ENCODE measurements around the gene KATNB1.

KATNB1 gene

GRCh38 chr16:57769541-57770145 lies 34.1 kb downstream of the KATNB1 start:
- no peak overlapping the region for H3K27ac ChIP-seq
- TF ChIP-seq ZFX (IDR thresholded peaks at IDR 0.05): no peak
- TF ChIP-seq, protein P1, sequence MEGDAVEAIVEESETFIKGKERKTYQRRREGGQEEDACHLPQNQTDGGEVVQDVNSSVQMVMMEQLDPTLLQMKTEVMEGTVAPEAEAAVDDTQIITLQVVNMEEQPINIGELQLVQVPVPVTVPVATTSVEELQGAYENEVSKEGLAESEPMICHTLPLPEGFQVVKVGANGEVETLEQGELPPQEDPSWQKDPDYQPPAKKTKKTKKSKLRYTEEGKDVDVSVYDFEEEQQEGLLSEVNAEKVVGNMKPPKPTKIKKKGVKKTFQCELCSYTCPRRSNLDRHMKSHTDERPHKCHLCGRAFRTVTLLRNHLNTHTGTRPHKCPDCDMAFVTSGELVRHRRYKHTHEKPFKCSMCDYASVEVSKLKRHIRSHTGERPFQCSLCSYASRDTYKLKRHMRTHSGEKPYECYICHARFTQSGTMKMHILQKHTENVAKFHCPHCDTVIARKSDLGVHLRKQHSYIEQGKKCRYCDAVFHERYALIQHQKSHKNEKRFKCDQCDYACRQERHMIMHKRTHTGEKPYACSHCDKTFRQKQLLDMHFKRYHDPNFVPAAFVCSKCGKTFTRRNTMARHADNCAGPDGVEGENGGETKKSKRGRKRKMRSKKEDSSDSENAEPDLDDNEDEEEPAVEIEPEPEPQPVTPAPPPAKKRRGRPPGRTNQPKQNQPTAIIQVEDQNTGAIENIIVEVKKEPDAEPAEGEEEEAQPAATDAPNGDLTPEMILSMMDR (conservative IDR thresholded peaks at IDR 0.05): no peak

DNA sequence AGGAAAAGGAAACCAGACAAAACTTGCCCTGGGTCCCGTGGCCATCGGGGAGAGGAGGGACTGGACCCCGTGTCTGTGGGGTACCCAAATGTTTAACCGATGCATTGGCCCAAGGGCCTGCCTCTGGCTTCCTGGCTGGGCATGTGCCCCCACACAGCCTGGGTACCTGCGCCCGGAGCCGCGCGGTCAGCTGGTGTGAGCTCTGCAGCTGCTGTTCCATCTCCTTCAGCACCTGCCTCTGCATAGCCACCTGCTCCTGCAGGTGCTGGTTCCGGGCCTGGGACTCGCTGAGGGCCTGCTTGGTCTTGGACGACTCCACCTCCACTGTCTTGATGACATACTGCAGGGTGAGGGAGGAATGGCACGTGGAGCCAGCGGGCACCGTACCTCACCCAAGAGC lies 34.8 kb downstream of the KATNB1 start:
- H3K27ac ChIP-seq: no peak overlapping the region
- TF ChIP-seq, protein P1 (conservative IDR thresholded peaks at IDR 0.05): no peak
- no peak for TF ChIP-seq ZFX (IDR thresholded peaks at IDR 0.05)

GRCh38 chr16:57771141-57771785 lies 35.7 kb downstream of the KATNB1 start:
- H3K27ac ChIP-seq: no peak overlapping the region
- no peak for TF ChIP-seq ZFX (IDR thresholded peaks at IDR 0.05)
- TF ChIP-seq, protein P1 (conservative IDR thresholded peaks at IDR 0.05): no peak

GRCh38 chr16:57773019-57773418 lies 37.4 kb downstream of the KATNB1 start:
- no peak for TF ChIP-seq ZFX (IDR thresholded peaks at IDR 0.05)
- TF ChIP-seq, protein P1 (conservative IDR thresholded peaks at IDR 0.05): no peak
- H3K27ac ChIP-seq: no peak overlapping the region

DNA sequence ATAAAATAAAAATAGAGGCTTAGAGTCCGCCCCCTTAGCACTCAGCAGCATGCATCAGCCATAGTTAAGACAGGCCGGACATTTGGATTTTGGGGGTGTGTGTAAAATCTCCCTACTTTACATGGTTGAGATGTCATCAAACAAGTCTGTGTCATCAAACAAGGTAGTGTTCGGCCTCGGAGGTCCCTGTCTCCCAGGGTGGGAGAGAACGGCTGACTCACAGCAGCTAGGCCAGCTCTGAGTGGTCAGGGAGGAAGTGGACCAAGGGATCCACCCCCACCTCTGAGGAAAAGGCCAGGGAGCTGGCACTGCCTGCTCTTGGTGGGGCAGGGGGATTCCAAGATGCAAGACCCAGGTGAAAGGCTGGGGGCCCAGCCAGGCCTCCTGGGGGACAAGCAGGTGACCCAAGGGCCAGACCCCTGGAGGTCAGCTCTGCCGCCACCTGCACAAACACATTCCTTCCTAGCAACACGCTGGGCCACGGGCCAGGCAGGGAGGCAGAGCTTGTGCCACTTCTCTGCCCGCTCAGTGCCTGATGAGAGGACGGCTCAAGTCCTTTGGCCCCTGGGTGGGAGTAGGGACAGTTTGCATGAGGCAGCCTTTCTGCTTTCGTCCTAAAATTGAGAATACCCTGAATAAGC lies 38.2 kb downstream of the KATNB1 start:
- no peak for TF ChIP-seq ZFX (IDR thresholded peaks at IDR 0.05)
- TF ChIP-seq, protein P1 (conservative IDR thresholded peaks at IDR 0.05): no peak
- H3K27ac ChIP-seq: no peak overlapping the region

DNA sequence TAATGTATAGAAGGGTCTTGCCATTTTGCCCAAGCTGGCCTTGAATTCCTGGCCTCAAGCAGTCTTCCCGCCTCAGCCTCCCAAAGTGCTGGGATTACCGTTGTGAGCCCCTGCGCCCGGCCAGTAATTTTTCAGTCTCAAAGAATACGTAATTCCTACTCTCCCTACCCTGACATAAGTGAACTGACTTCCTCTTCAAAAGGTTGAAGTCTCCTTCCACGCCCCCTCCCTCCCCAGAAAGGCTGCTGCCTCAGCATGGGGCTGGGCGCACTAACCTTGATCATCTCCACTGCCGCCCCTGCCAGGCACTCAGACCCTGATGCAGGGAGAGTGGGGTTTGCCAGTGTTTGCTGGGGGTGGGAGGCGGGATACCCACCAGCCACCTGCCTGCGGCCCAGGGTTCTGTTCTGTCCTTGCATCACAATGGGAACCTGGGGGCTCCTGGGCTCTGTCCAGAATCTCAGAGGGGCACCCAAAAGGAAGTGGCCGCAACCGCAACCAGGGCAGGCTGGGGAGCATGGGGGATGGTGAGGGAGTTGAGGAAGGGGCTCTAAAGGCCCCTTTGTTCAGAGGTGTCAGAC lies 39.2 kb downstream of the KATNB1 start:
- no peak overlapping the region for H3K27ac ChIP-seq
- TF ChIP-seq, protein P1 (conservative IDR thresholded peaks at IDR 0.05): no peak
- TF ChIP-seq ZFX (IDR thresholded peaks at IDR 0.05): no peak
